Adipocyte (in vitro differentiated cells): ENCODE measurements around the gene PITX1.

Source experiments
- DNase-seq: peaks from one replicate; pipeline ENCODE4 v3.0.0-alpha.2; 2015; ENCODE audit warnings: low read depth
- H3K27me3 ChIP-seq: replicated peaks from 2 replicates; pipeline ENCODE4 v1.7.0; 2013; ENCODE audit warnings: mild to moderate bottlenecking, low read length, moderate library complexity; ENCODE audit not compliant: control insufficient read depth, insufficient read depth
- H3K36me3 ChIP-seq: 2 replicates; pipeline ENCODE4 v1.7.0; 2013; ENCODE audit warnings: low read length, mild to moderate bottlenecking, moderate library complexity; ENCODE audit not compliant: control insufficient read depth, insufficient read depth, severe bottlenecking
- H3K4me1 ChIP-seq: 2 replicates; pipeline ENCODE4 v1.7.0; 2013; ENCODE audit warnings: mild to moderate bottlenecking, low read length, moderate library complexity; ENCODE audit not compliant: control insufficient read depth, insufficient read depth
- H3K4me3 ChIP-seq: 2 replicates; pipeline ENCODE4 v1.7.0; 2013; ENCODE audit warnings: mild to moderate bottlenecking, low read length, moderate library complexity
- H3K9ac ChIP-seq: 2 replicates; pipeline ENCODE4 v1.7.0; 2013; ENCODE audit warnings: mild to moderate bottlenecking, low read length, moderate library complexity
- H3K9me3 ChIP-seq: 2 replicates; pipeline ENCODE4 v1.7.0; 2013; ENCODE audit warnings: mild to moderate bottlenecking, low read length, moderate library complexity; ENCODE audit not compliant: control insufficient read depth

PITX1 gene

DNA sequence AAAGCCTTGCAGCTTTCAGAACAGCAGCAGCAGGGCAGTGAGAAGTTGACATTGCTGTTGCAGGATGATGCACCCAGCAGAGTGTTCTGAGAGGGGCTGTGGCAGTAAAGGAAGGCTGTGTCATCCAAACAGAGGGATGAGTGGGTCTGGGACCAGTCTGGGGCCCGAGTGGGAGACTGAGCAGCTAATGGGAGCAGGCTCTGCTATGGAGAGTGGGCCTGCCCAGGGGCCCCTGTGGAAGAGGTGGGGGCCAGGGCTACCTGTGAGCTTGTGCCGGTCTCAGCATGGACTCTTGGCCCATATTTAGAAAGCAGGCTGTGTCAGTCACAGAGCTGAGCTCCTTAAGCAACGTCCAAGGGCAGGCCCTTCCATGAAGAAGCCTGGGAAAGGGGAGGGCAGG is 26.0 kb upstream of the PITX1 start:
- Histone ChIP-seq H3K27me3 (peaks cover 57% of the 10 kb centered on the region), H3K9ac (no peak overlapping the region), H3K36me3 (no peaks in the 10 kb centered on the region), H3K4me3 (no peak overlapping the region), H3K4me1 (no peaks in the 10 kb centered on the region), H3K9me3 (no peaks in the 10 kb centered on the region)
- DNase-seq, result no peak

DNA sequence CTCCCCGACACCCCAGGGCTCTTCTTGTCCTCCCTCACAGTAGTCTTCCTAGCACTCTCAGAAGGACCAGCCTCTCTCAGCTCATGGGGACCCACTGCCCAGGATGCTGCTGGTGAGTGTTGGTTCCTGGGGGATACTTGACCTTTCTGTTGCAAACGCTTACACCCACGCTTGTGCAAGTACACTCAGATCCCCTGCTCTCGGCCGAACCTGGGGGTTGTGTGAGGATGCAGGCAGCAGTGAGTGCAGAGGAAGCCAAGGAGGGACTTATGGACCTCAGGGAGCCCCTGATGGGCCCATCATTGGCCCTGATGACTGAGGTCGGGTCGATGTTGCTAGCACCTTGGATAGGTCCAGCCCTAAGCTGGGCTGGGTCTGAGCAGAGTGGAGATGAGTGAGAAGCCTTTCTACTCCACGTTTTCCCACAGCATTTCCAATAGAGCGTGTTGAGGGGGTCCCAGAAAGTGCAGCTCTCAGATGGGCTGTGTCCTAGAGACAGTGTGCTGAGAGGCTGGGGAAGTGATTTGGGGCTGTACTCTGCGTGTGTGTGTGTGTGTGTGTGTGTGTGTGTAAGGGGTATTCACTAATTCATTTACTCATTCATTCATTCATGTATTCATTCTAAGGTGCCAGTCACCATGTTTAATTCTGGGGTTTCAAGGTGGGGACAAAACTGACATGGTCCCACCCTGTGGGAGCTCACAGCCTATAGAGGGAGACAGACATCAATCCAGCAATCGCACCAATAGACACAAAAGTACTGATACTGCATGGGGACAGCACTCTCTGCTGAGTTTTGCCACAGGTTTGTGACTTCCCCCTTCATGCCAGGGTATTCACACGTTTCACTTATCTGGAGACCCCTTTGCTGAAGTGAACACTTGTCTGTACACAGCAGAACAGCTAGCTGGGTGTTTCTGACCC is 25.2 kb upstream of the PITX1 start:
- Histone ChIP-seq H3K9me3 (no peaks in the 10 kb centered on the region), H3K27me3 (peaks cover 54% of the 10 kb centered on the region), H3K4me3 (no peak overlapping the region), H3K4me1 (no peaks in the 10 kb centered on the region), H3K9ac (no peak overlapping the region), H3K36me3 (no peaks in the 10 kb centered on the region)
- no peak for DNase-seq

DNA sequence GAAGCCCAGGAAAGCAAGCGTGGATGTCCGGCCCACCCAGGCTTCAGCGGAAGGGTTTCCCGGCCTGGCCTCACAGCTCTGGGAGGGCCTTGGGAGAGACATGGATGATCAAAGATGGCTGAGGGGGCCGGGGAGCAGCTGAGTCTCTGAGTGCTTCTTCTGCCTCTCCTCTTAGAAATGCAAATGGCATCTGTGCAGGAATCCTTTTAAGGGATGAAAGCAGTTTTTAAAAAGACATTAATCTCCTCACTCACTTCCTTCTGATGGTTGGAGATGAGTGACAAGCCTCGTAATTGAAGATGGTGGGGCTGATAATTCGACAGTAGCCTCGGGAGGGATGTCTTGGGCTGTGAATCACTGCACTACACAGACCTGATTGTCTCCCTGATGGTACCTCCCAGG is 24.3 kb upstream of the PITX1 start:
- no peaks in the 10 kb centered on the region for H3K4me1 ChIP-seq
- H3K9ac ChIP-seq, result no peak overlapping the region
- H3K4me3 ChIP-seq, result no peak overlapping the region
- no peaks in the 10 kb centered on the region for H3K36me3 ChIP-seq
- DNase-seq, result no peak
- no peaks in the 10 kb centered on the region for H3K9me3 ChIP-seq
- H3K27me3 ChIP-seq, result peaks cover 54% of the 10 kb centered on the region

DNA sequence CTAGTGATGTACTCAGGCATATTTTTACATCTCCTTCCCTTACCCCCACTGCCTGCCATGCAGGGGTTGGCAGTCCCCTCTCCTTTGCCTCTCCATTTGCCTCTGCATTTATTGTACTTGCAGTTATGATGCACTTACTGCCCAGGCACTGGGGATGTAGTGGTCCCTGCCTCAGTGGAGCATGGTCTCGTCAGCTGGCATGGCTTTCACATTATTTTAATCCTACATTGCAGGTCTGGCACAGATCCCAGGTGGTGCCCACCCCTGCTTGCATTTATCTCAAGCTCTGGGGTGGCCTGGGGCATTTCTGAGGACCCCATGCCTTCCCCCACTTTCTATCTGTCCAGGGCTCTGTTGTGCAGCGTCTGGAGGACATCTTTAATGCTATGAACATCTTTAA is 23.2 kb upstream of the PITX1 start:
- DNase-seq, result no peak
- no peaks in the 10 kb centered on the region for H3K4me1 ChIP-seq
- no peaks in the 10 kb centered on the region for H3K9me3 ChIP-seq
- no peaks in the 10 kb centered on the region for H3K36me3 ChIP-seq
- H3K27me3 ChIP-seq, result peaks cover 53% of the 10 kb centered on the region
- no peak overlapping the region for H3K9ac ChIP-seq
- no peak overlapping the region for H3K4me3 ChIP-seq

DNA sequence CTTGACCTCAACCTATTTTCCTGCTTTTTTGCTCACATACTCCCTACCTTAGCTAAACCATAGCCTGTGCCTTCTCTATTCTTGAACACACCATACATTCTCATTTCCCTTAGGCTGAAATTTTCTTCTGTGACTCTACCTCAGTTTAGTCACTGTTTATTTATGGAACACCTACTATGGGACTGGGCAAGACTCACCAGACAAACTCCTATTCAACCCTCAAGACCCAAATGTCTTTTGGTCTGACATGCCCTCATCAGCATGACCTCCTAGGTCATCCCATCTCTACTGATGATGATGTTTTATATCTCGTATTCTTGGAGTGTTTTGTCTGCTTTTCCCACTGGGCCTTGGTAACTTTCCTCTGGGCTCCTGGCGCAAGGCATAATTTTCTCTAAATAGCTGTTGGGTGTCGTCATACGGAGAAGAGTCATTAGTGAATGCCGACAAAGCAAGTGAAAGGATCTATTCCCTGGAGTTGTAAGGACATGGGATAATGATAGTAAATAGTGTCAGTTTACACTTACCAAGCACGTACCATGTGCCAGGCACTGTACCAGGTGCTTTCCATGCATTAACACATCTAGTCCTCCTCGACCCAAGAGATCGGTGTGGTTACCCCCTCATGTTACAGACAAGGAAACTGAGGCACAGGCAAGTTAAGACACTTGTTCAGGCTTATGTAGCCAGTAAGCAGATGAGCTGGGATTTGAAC is 22.4 kb upstream of the PITX1 start:
- no peak for DNase-seq
- Histone ChIP-seq H3K27me3 (peaks cover 61% of the 10 kb centered on the region), H3K4me1 (no peaks in the 10 kb centered on the region), H3K9ac (no peak overlapping the region), H3K4me3 (no peak overlapping the region), H3K36me3 (no peaks in the 10 kb centered on the region), H3K9me3 (no peaks in the 10 kb centered on the region)

DNA sequence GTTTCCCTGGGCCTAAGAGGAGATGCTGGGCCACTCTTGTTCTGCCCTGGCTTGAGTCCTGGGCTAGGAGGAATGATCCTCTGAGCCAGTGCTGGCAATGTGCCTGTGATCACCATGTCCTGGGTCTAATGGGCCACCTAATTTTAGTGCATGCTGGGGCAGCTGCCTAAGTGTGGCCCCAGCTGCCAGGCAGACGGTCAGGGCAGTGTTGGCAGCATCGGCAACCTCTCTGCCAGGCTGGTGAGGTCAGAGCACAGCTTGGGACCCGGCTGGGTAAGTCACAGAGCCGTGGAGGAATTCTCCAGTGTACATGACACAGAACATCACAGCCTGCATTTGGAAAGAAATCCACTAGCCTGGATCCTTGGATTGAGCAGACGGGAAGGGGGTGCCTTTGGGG is 21.4 kb upstream of the PITX1 start:
- H3K27me3 ChIP-seq, result peaks cover 68% of the 10 kb centered on the region
- H3K4me3 ChIP-seq, result no peak overlapping the region

DNA sequence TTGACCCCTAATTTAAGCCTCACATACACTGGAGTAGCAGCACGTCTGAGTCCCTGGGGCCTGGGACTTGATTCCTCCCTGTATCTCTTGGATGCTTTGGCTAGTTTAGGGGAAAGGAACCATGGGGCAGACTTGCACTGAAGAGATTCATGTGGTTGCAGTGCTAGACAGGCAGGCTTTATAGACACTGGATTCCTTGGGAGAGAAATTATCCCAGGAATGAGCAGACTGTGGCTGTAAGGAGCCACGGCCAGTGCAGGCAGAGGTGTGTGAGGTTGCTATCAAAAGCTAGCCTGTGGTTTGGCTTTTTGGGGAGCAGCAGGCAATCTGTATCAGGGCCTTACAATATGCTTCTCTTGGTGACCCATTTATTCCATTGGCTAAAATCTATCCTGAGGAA is 20.5 kb upstream of the PITX1 start:
- peaks cover 4% of the 10 kb centered on the region for H3K4me1 ChIP-seq
- no peaks in the 10 kb centered on the region for H3K9me3 ChIP-seq
- peaks cover 76% of the 10 kb centered on the region for H3K27me3 ChIP-seq
- no peaks in the 10 kb centered on the region for H3K36me3 ChIP-seq
- H3K4me3 ChIP-seq, result no peak overlapping the region
- no peak overlapping the region for H3K9ac ChIP-seq
- DNase-seq, result no peak

More for the DNA sequence above, 21.4 kb upstream of the PITX1 start:
- Histone ChIP-seq H3K4me1 (peaks cover 4% of the 10 kb centered on the region), H3K9me3 (no peaks in the 10 kb centered on the region), H3K9ac (no peak overlapping the region), H3K36me3 (no peaks in the 10 kb centered on the region)
- no peak for DNase-seq

DNA sequence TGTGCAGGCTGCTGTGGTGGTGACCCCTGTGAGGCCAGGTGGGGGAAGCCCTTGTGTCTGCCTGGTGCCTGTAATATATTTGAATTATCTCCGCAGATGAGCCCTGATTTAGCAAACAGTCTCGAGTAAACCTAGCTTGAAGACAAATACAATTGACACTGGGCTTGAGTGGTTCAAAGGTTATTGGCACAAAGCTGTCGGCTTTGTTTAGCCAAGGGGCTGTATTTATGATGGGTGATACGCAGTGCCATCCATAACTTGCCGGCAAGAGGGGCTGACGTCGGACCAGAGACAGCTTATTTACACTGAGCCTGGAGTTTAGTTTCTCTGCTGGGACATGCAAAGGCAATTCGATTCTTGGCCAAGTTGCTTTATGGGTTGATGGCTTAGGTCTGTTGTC is 20.0 kb upstream of the PITX1 start:
- peaks cover 4% of the 10 kb centered on the region for H3K4me1 ChIP-seq
- H3K9me3 ChIP-seq, result no peaks in the 10 kb centered on the region
- no peak overlapping the region for H3K4me3 ChIP-seq
- peaks cover 78% of the 10 kb centered on the region for H3K27me3 ChIP-seq
- DNase-seq, result no peak
- no peaks in the 10 kb centered on the region for H3K36me3 ChIP-seq
- H3K9ac ChIP-seq, result no peak overlapping the region

DNA sequence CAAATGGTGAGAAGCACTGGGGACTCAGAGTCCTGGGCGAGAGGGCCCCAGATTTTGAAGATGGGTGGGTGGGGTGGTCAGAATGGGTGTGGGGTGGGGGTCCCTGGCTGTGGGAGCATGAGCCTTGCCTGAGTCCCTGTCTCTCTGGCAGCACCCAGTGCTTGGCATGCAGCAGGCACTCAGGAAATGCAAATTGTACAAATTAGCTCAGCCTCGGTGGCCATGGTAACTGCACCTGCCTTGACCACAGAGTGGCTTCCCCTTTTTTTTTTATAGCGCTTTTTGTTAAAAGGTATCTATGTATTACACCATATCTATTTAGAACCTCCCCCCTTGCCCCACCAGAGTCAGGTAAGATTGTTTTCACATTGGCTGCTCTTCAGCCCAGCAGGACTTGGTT is 19.2 kb upstream of the PITX1 start:
- H3K9ac ChIP-seq, result no peak overlapping the region
- H3K4me1 ChIP-seq, result peaks cover 4% of the 10 kb centered on the region
- no peak for DNase-seq
- no peaks in the 10 kb centered on the region for H3K9me3 ChIP-seq
- H3K36me3 ChIP-seq, result no peaks in the 10 kb centered on the region
- peaks cover 78% of the 10 kb centered on the region for H3K27me3 ChIP-seq
- no peak overlapping the region for H3K4me3 ChIP-seq

DNA sequence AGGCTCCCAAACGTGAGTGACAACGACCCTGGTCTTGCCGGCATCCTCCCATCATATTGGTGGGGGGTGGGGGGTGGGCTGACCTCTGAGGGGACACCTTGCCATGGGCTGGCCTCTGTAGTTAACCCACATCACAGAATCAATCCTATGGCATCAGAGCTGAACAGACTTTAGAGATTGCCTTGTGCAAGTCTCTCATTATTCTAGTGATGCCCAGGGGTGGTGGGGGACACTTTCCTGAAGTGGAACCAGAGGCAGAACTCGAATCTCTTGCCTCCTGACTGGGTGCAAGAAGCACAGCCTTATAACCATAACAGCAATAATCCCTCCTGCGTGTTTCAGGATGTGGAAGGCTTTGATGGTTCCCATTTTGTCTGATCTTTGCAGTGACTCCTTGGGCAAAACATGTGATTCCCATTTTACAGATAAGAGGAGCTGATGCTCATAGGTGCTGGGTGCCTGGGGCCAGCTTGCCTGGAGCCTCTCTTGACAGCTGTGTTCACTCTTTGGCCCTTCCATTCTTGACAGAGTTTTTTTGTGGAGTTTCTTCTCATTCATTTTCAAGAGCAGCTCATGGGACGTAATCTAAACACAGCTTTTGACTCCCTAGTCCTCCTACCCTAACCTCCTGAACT is 18.6 kb upstream of the PITX1 start:
- DNase-seq, result no peak
- Histone ChIP-seq H3K4me1 (peaks cover 4% of the 10 kb centered on the region), H3K27me3 (peaks cover 81% of the 10 kb centered on the region), H3K9ac (no peak overlapping the region), H3K4me3 (no peak overlapping the region), H3K9me3 (no peaks in the 10 kb centered on the region), H3K36me3 (no peaks in the 10 kb centered on the region)

DNA sequence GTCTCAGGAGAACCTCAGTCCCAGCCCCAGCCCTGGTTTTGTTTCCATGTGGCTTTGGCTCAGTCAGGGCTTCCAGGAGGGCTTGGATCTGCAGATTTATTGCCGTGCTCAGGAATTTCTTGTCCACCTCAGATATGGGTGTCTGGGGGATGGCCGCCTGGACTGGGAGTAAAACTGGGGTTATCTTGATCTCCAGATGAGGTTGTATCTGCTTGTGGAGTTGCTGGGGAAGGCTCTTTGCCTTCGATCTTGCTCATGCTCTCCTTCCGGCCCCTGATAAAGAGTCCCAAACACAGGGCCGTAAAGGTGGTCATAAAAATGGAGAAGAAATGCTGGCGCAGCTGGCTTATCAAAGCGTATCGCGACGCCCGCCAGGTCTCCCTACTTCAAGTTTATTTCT is 17.8 kb upstream of the PITX1 start:
- H3K9ac ChIP-seq, result no peak overlapping the region
- H3K9me3 ChIP-seq, result no peaks in the 10 kb centered on the region
- no peaks in the 10 kb centered on the region for H3K36me3 ChIP-seq
- H3K4me1 ChIP-seq, result peaks cover 4% of the 10 kb centered on the region
- H3K4me3 ChIP-seq, result no peak overlapping the region
- DNase-seq, result no peak
- H3K27me3 ChIP-seq, result peaks cover 87% of the 10 kb centered on the region
